ENCODE measurements around the gene SPRR3. TPM values are rescaled to one million over a fixed set of nuclear protein-coding genes. Genes with fewer than 3 reads are reported as not detected.

The SPRR3 gene
- total RNA-seq, 1 donor from 2014 or later = 3.0 TPM

GRCh38 chr1:152968248-152968647, 33.3 kb upstream of the SPRR3 start:
- no peak overlapping the region for H3K27ac ChIP-seq (ENCODE audit: low read depth, low read length)
- H3K27me3 Mint-ChIP-seq (ENCODE audit: low read depth, unreplicated experiment) = peaks cover 14% of the 10 kb centered on the region
- no peaks in the 10 kb centered on the region for H3K4me1 Mint-ChIP-seq (ENCODE audit: low read depth, unreplicated experiment)
- no peak overlapping the region for H3K4me3 Mint-ChIP-seq (ENCODE audit: unreplicated experiment)
- no peak overlapping the region for H3K4me3 ChIP-seq (ENCODE audit: insufficient read depth, low read depth, low read length)
- no peak overlapping the region for H3K9ac ChIP-seq (ENCODE audit: low read length)
- DNase-seq (ENCODE audit: low read depth) = no peak
- no peaks in the 10 kb centered on the region for H3K4me1 ChIP-seq (ENCODE audit: insufficient read depth, low read length)
- H3K27ac Mint-ChIP-seq (ENCODE audit: unreplicated experiment) = no peak overlapping the region
- no peak for TF ChIP-seq CTCF (IDR thresholded peaks at IDR 0.05; ENCODE audit: insufficient read depth, low read depth, low read length)
- TF ChIP-seq EZH2 (IDR thresholded peaks at IDR 0.05; ENCODE audit: insufficient read depth, low read length) = no peak
- H3K4me2 ChIP-seq (ENCODE audit: low read length) = no peak overlapping the region
- H3K36me3 ChIP-seq (ENCODE audit: insufficient read depth, low read length) = no peaks in the 10 kb centered on the region
- no peaks in the 10 kb centered on the region for H3K27me3 ChIP-seq (ENCODE audit: insufficient read depth, low read length)
- H4K20me1 ChIP-seq (ENCODE audit: insufficient read depth, low read length) = no peaks in the 10 kb centered on the region
- H3K79me2 ChIP-seq (ENCODE audit: insufficient read depth, low read length) = no peaks in the 10 kb centered on the region
- H2AFZ ChIP-seq (ENCODE audit: low read depth, low read length) = no peak overlapping the region
- H3K9me3 Mint-ChIP-seq (ENCODE audit: unreplicated experiment) = peaks cover 2% of the 10 kb centered on the region
- no peaks in the 10 kb centered on the region for H3K9me3 ChIP-seq (ENCODE audit: insufficient read depth, low read depth, low read length)
- FAIRE-seq = no peak
- peaks cover 1% of the 10 kb centered on the region for H3K36me3 Mint-ChIP-seq (ENCODE audit: low read depth, unreplicated experiment)

GRCh38 chr1:152969036-152969435, 32.5 kb upstream of the SPRR3 start:
- Histone ChIP-seq H3K79me2 (ENCODE audit: insufficient read depth, low read length) (no peaks in the 10 kb centered on the region), H4K20me1 (ENCODE audit: insufficient read depth, low read length) (no peaks in the 10 kb centered on the region), H3K9me3 (ENCODE audit: insufficient read depth, low read depth, low read length) (no peaks in the 10 kb centered on the region), H3K27me3 (ENCODE audit: insufficient read depth, low read length) (no peaks in the 10 kb centered on the region), H3K4me1 (ENCODE audit: insufficient read depth, low read length) (no peaks in the 10 kb centered on the region), H3K36me3 (ENCODE audit: insufficient read depth, low read length) (no peaks in the 10 kb centered on the region), H3K4me3 (ENCODE audit: insufficient read depth, low read depth, low read length) (no peak overlapping the region), H3K4me2 (ENCODE audit: low read length) (no peak overlapping the region), H3K9ac (ENCODE audit: low read length) (no peak overlapping the region), H3K27ac (ENCODE audit: low read depth, low read length) (no peak overlapping the region), H2AFZ (ENCODE audit: low read depth, low read length) (no peak overlapping the region)
- Mint-ChIP-seq H3K9me3 (ENCODE audit: unreplicated experiment) (peaks cover 2% of the 10 kb centered on the region), H3K27me3 (ENCODE audit: low read depth, unreplicated experiment) (peaks cover 11% of the 10 kb centered on the region), H3K36me3 (ENCODE audit: low read depth, unreplicated experiment) (peaks cover 1% of the 10 kb centered on the region), H3K4me3 (ENCODE audit: unreplicated experiment) (no peak overlapping the region), H3K4me1 (ENCODE audit: low read depth, unreplicated experiment) (no peaks in the 10 kb centered on the region), H3K27ac (ENCODE audit: unreplicated experiment) (no peak overlapping the region)
- FAIRE-seq = no peak
- no peak for DNase-seq (ENCODE audit: low read depth)
- TF ChIP-seq EZH2 (IDR thresholded peaks at IDR 0.05; ENCODE audit: insufficient read depth, low read length) (no peak), CTCF (IDR thresholded peaks at IDR 0.05; ENCODE audit: insufficient read depth, low read depth, low read length) (no peak)

DNA sequence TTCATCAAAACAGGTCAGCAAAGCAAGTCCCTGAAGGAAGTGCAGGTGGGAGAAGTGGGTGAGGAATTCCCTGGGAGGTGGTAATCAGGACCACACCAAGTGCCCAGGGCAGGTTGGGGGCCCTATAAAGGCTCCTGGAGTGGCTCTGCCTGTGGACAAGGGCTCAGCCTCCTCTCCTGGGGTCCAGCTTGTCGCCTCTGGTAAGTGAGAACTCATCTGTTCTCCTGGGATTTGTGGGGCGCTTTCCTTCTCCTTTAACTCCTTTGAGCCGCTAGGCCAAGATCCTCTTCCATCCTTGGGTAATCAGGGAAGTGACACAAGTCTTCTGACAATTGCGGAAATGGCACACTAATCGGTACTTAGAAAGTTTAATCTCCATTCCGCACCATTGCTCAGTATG, 31.1 kb upstream of the SPRR3 start, which contains the start of gene SPRR4:
TSS of gene SPRR4 (plus strand) at position 154 of the 400 bp plus-strand sequence. CDS start 1,243 bp downstream, outside the sequence.
- Mint-ChIP-seq H3K36me3 (ENCODE audit: low read depth, unreplicated experiment) (peaks cover 1% of the 10 kb centered on the region), H3K4me1 (ENCODE audit: low read depth, unreplicated experiment) (no peaks in the 10 kb centered on the region), H3K9me3 (ENCODE audit: unreplicated experiment) (peaks cover 2% of the 10 kb centered on the region), H3K27me3 (ENCODE audit: low read depth, unreplicated experiment) (peaks cover 4% of the 10 kb centered on the region), H3K4me3 (ENCODE audit: unreplicated experiment) (no peak within 1 kb of the TSS), H3K27ac (ENCODE audit: unreplicated experiment) (no peak within 1 kb of the TSS)
- no peak within 1 kb of the TSS for H2AFZ ChIP-seq (ENCODE audit: low read depth, low read length)
- no peak within 1 kb of the TSS for H3K27ac ChIP-seq (ENCODE audit: low read depth, low read length)
- H3K9me3 ChIP-seq (ENCODE audit: insufficient read depth, low read depth, low read length) = no peaks in the 10 kb centered on the region
- H3K4me3 ChIP-seq (ENCODE audit: insufficient read depth, low read depth, low read length) = no peak within 1 kb of the TSS
- no peak within 1 kb of the TSS for H3K9ac ChIP-seq (ENCODE audit: low read length)
- no peaks in the 10 kb centered on the region for H3K4me1 ChIP-seq (ENCODE audit: insufficient read depth, low read length)
- H3K79me2 ChIP-seq (ENCODE audit: insufficient read depth, low read length) = no peaks in the 10 kb centered on the region
- H3K36me3 ChIP-seq (ENCODE audit: insufficient read depth, low read length) = no peaks in the 10 kb centered on the region
- no peaks in the 10 kb centered on the region for H4K20me1 ChIP-seq (ENCODE audit: insufficient read depth, low read length)
- H3K4me2 ChIP-seq (ENCODE audit: low read length) = no peak within 1 kb of the TSS
- TF ChIP-seq CTCF (IDR thresholded peaks at IDR 0.05; ENCODE audit: insufficient read depth, low read depth, low read length) (no peak), EZH2 (IDR thresholded peaks at IDR 0.05; ENCODE audit: insufficient read depth, low read length) (no peak)
- FAIRE-seq (no peak), DNase-seq (ENCODE audit: low read depth) (no peak)
- no peaks in the 10 kb centered on the region for H3K27me3 ChIP-seq (ENCODE audit: insufficient read depth, low read length)
